Peyer's patch (tissue), 4 donors: ENCODE results near the gene PAX7.

Experiments
- CTCF ChIP-seq, 6 experiments: fragments of 450-650 bp in 4 of 6; fragments of 200-600 bp in 2 of 6; sonication (generic) in 1 of 6; IDR thresholded peaks; one replicate each; pipeline ENCODE4 v1.5.1; 2017 to 2019; ENCODE audit warnings: antibody characterized with exemption in 6 of 6, mild to moderate bottlenecking in 3 of 6, moderate library complexity in 1 of 6
- POLR2A ChIP-seq, 2 donors: fragments of 450-650 bp; IDR thresholded peaks; one replicate each; pipeline ENCODE4 v1.5.1; 2017; ENCODE audit warnings: antibody characterized with exemption in 2 of 2, mild to moderate bottlenecking in 2 of 2, moderate library complexity in 2 of 2

- no peak for TF ChIP-seq CTCF (IDR thresholded peaks at IDR 0.05)
- TF ChIP-seq POLR2A (IDR thresholded peaks at IDR 0.05): no peak
These were observed 17.1 kb downstream of the PAX7 start for GRCh38 chr1:18647681-18648214.
